HCT116 (cell line): ENCODE data around the gene RIMBP2.

ENCODE experiments used
- CEBPB ChIP-seq: IDR thresholded peaks from 2 replicates; pipeline ENCODE4 v1.6.1; 2012; ENCODE audit warnings: low read depth
- CTCF ChIP-seq, 3 experiments: fragments of 200-600 bp in 1 of 3; sonication (generic) in 1 of 3; IDR thresholded peaks in 2 of 3; conservative IDR thresholded peaks in 1 of 3; 2 replicates each; pipeline ENCODE4 v1.5.1; 2012 to 2017; ENCODE audit warnings: low read depth in 2 of 3, low read length in 2 of 3, antibody characterized with exemption in 1 of 3, borderline replicate concordance in 1 of 3, control low read depth in 1 of 3, mild to moderate bottlenecking in 1 of 3, mixed read lengths in 1 of 3, mixed run types in 1 of 3, moderate library complexity in 1 of 3; ENCODE audit not compliant: insufficient read depth in 1 of 3
- ELF1 ChIP-seq: IDR thresholded peaks from 2 replicates; pipeline ENCODE4 v1.6.1; 2012; ENCODE audit warnings: low read depth, borderline replicate concordance
- EZH2 ChIP-seq: fragments of 200-600 bp; sonication (generic); IDR thresholded peaks from 2 replicates; pipeline ENCODE4 v1.6.1; 2017; ENCODE audit warnings: antibody characterized with exemption, mixed run types
- EZH2phosphoT487 ChIP-seq: fragments of 200-600 bp; IDR thresholded peaks from 2 replicates; pipeline ENCODE4 v1.6.1; 2018; ENCODE audit warnings: antibody characterized with exemption, borderline replicate concordance
- JUND ChIP-seq: IDR thresholded peaks from 2 replicates; pipeline ENCODE4 v1.6.1; 2012
- POLR2A ChIP-seq: IDR thresholded peaks from 2 replicates; pipeline ENCODE4 v1.7.0; 2011; ENCODE audit warnings: borderline replicate concordance; ENCODE audit not compliant: insufficient read depth, insufficient read length; ENCODE audit errors: extremely low read depth
- POLR2AphosphoS5 ChIP-seq: IDR thresholded peaks from 2 replicates; pipeline ENCODE4 v1.6.1; 2011; ENCODE audit warnings: mild to moderate bottlenecking, low read depth, low read length, moderate library complexity
- RAD21 ChIP-seq: IDR thresholded peaks from 2 replicates; pipeline ENCODE4 v1.6.1; 2012; ENCODE audit warnings: low read depth, mild to moderate bottlenecking
- SIN3A ChIP-seq: IDR thresholded peaks from 2 replicates; pipeline ENCODE4 v1.6.1; 2012; ENCODE audit warnings: low read depth
- SRF ChIP-seq: IDR thresholded peaks from 2 replicates; pipeline ENCODE4 v1.6.1; 2012; ENCODE audit warnings: low read depth
- TCF7L2 ChIP-seq: IDR thresholded peaks from 2 replicates; pipeline ENCODE4 v1.7.0; 2011; ENCODE audit warnings: borderline replicate concordance, inconsistent platforms; ENCODE audit not compliant: insufficient read depth, insufficient read length; ENCODE audit errors: extremely low read depth
- ZNF274 ChIP-seq: fragments of 200-500 bp; sonication (Bioruptor generic); IDR thresholded peaks from 2 replicates; pipeline ENCODE4 v1.6.1; 2014; ENCODE audit warnings: mild to moderate bottlenecking, low read depth, low read length, inconsistent platforms
- TF ChIP-seq, protein P1 (sequence below): IDR thresholded peaks from 2 replicates; pipeline ENCODE4 v1.6.1; 2012

GRCh38 chr12:130680451-130680990 is 35.6 kb downstream of the RIMBP2 start:
- no peak for TF ChIP-seq TCF7L2
- TF ChIP-seq ZNF274 = no peak
- no peak for TF ChIP-seq POLR2A
- TF ChIP-seq CTCF (IDR thresholded peaks at IDR 0.05 in 2 of 3, conservative IDR thresholded peaks at IDR 0.05 in 1 of 3; ENCODE audit: borderline replicate concordance in 1 of 3, insufficient read depth in 1 of 3, low read depth in 2 of 3, low read length in 2 of 3) = no peak
- no peak for TF ChIP-seq SRF
- TF ChIP-seq ELF1 = no peak
- no peak for TF ChIP-seq EZH2
- no peak for TF ChIP-seq POLR2AphosphoS5
- TF ChIP-seq JUND = no peak
- TF ChIP-seq EZH2phosphoT487 = no peak
- no peak for TF ChIP-seq CEBPB
- no peak for TF ChIP-seq RAD21
- TF ChIP-seq SIN3A = no peak
- TF ChIP-seq, protein P1, sequence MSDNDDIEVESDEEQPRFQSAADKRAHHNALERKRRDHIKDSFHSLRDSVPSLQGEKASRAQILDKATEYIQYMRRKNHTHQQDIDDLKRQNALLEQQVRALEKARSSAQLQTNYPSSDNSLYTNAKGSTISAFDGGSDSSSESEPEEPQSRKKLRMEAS = no peak
